Urothelium cell line (cell line): ENCODE data around the gene EPM2A.

Source experiments
- DNase-seq: peaks from one replicate; pipeline ENCODE4 v3.0.0; 2011; ENCODE audit warnings: low spot score, mixed read lengths
- FAIRE-seq: peaks from 2 replicates; lab custom pipeline; 2011; peaks lifted over from hg19 to GRCh38; lab: Jason Lieb, UNC

Gene EPM2A

DNA sequence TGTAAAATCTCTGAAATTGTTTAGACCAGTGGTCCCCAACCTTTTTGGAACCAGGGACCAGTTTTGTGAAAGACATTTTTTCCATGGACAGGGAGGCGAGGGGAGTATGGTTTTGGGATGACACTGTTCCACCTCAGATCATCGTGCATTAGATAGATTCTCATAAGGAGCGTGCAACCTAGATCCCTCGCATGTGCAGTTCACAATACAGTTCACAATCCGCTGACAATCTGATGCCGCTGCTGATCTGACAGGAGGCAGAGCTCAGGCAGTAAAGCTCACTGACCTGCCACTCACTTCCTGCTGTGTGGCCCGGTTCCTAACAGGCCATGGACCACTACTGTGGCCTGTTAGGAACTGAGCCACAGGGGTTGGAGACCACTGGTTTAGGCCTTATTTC lies 115.2 kb downstream of the EPM2A start:
- DNase-seq (no peak), FAIRE-seq (no peak)

DNA sequence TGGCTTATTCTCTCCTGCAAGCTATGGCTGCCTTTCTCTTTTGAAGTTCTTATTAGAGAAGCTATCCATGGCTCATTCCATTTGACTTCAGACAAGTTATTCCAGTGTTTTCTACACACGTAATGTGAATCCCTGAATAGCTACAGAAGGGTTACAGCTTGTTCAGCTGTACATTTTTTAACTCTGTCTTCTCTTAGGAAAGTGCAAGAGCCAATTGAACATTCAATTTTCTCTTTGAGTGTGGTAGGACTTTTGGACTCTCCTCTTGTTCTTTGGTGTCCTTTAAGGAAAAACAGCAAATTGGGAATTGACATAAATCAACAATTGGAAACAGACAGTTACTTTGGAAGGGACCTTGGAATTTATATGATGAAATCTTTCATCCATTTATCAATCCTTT lies 125.8 kb downstream of the EPM2A start:
- DNase-seq (no peak), FAIRE-seq (no peak)

- no peak for DNase-seq
- no peak for FAIRE-seq
Observed at GRCh38 chr6:145608850-145609249, 126.5 kb downstream of the EPM2A start.

DNA sequence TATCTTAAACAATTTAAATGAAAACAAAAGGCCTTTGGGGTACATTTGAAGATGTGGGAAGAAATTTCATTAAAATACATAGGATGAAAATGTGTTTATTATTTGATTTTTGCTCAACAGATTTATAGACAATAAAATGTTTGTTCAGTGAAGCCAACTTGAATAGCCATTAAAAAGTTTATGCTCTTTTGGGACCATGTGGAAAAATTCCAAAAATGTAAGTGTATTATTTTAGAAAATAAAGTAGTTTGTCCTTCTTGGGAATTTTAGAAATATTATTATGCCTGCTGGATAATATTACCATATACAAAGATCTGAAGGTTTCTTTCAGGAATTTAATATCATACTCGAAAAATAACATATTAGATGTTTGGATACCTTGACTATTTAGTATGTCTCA lies 131.3 kb downstream of the EPM2A start:
- no peak for FAIRE-seq

DNA sequence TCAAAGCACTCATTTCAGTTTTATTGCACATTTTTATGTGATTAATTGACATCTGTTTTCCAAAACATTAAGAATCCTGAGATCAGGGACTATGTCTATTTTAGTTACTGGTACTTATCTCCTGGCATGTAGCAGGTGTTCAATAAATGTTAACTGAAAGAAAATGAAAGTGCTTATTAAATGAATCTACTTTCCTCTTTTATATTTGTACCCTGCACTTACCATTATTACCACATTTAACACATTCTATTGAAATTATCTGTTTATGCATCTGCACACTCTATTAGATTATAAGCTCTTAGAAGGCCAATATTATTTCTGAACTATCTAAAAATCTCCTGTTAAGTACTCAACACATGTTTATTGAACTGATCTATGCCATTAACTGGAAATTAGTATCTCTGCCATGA lies 131.9 kb downstream of the EPM2A start:
- FAIRE-seq (no peak), DNase-seq (no peak)

More for the DNA sequence above, 131.3 kb downstream of the EPM2A start:
- DNase-seq, result no peak

DNA sequence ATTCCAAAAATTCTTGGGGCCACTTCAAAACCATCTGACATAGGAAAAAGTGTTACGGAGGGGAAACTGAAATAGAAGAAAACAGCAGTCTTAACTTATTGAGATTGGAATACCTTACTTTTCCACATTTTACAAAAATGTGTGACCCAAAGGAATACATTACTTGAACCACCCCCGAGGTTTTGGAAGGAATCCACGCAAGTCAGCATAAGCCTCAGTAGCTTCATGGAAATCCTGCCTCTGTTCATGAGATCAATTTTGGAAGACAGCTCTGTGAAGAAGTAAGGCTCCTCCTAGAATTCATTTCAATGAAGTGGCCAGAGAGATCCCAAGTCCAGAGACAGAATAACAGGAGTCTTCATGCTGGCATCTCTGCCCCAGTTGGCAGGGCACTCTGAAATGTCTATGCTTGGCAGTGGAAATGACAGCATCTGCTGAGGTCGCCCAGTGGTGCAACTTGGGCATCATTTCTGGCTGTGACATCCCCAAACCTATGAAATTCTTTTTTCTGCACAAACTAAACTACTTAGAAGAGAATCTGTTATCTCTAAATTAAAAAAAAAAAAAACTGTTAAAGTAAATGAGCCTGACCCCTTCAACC lies 132.5 kb downstream of the EPM2A start:
- DNase-seq, result no peak
- FAIRE-seq, result no peak

- no peak for FAIRE-seq
- no peak for DNase-seq
Observed at GRCh38 chr6:145601397-145601796, 133.9 kb downstream of the EPM2A start.

DNA sequence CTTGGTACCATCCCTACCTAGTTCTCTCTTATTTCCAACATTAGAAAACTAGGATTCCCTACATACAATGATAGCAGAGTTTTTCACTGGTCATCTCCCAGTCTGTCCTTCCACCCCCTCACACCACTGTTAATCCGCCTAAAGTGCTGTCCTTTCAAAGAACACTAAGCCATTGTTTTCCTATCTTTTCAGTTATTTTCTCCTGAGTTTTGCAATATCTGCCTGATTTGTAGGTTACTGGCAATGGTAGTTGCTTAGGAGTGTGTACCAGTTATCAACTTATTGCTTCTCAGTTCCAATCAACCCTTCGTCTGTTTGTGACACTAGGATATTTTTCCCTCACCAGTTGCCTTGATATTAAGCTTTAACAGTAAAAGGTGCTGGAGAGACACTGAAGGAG lies 135.0 kb downstream of the EPM2A start:
- FAIRE-seq (no peak), DNase-seq (no peak)

DNA sequence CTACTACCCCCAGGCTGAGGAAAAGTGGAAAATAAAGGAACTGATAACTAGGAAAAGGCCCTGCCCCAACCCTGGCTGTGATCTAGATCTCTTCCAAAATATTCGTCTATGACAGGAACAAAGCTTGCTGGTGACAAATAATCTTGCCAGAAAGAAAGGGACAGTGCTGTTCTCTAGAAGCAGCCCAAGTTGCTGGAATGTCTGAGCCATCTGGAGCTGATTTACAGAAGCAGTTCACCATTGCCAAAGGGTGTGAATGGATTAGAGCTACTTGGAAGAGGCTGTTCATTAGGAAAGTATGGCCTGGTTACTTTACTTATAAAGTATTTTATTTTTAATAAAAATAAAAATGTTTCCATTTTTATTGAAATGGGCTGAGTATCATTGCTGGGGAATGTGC lies 146.3 kb downstream of the EPM2A start:
- no peak for FAIRE-seq
- no peak for DNase-seq

DNA sequence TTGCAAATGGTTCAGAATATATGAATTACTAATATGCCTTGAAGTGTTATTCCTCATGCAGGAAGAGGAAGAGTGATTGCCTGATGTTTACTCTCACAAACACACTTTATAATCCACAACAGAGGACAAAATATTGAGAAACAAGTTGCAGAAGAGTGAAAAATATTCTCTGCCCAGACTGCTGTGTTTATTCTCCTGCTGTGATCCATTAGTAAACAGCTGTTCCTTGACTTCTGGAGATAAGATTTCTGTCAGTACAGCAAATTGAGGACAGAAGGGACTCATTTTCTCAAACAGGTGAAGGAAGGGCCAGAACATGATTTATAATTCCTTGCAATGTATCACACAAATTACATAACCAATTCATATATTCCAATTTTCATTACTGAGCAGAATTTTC lies 148.0 kb downstream of the EPM2A start:
- FAIRE-seq, result no peak
- DNase-seq, result no peak

DNA sequence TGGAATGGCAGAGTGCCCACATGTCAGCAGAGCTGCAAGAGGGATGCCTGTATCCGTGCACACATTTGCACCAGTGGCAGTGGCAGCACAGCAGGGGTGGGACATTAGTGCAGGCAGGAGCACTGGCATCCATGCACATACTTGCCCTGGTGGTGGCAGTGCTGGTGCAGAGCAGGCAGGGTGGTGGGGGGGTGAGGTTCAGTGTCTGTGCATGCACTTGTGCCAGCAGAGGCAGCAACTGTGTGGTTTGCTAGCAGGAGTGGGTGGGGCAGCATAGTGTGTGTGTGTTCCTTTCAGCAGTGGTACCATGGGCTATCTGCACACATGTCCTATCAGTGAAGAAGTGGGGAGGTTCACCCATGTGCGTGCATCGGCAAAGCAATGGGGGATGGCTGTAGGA lies 151.6 kb downstream of the EPM2A start:
- DNase-seq, result no peak
- FAIRE-seq, result no peak
